WTC11 (cell line): Measurements from ENCODE around the gene TMBIM6.

Source experiments
- CREB1 ChIP-seq: sonication (generic); formaldehyde crosslinking; IDR thresholded peaks from 2 replicates; pipeline ENCODE4 v1.8.0; 2023; ENCODE audit warnings: mild to moderate bottlenecking, missing genetic modification reagents
- FOXK1 ChIP-seq: sonication (generic); formaldehyde crosslinking; IDR thresholded peaks from 2 replicates; pipeline ENCODE4 v1.8.0; 2022; ENCODE audit warnings: mild to moderate bottlenecking, moderate library complexity, missing genetic modification reagents
- MLX ChIP-seq: sonication (generic); formaldehyde crosslinking; IDR thresholded peaks from 2 replicates; pipeline ENCODE4 v1.8.1; 2023; ENCODE audit warnings: mild to moderate bottlenecking, missing genetic modification reagents, moderate library complexity
- ZNF671 ChIP-seq: fragments of 250-450 bp; sonication (Bioruptor Pico); IDR thresholded peaks from 2 replicates; pipeline ENCODE4 v1.8.0; 2021; ENCODE audit warnings: mild to moderate bottlenecking
- TF ChIP-seq, protein P1 (sequence below): fragments of 200-600 bp; IDR thresholded peaks from 2 replicates; pipeline ENCODE4 v1.8.0; 2022; ENCODE audit warnings: antibody characterized with exemption
- TF ChIP-seq, protein P2 (sequence below): sonication (generic); formaldehyde crosslinking; IDR thresholded peaks from 2 replicates; pipeline ENCODE4 v1.8.1; 2022; ENCODE audit warnings: missing genetic modification reagents, borderline replicate concordance
- TF ChIP-seq, protein P3 (sequence below): sonication (generic); formaldehyde crosslinking; IDR thresholded peaks from 2 replicates; pipeline ENCODE4 v1.8.0; 2022; ENCODE audit warnings: mild to moderate bottlenecking, missing genetic modification reagents

- TF ChIP-seq, protein P1, sequence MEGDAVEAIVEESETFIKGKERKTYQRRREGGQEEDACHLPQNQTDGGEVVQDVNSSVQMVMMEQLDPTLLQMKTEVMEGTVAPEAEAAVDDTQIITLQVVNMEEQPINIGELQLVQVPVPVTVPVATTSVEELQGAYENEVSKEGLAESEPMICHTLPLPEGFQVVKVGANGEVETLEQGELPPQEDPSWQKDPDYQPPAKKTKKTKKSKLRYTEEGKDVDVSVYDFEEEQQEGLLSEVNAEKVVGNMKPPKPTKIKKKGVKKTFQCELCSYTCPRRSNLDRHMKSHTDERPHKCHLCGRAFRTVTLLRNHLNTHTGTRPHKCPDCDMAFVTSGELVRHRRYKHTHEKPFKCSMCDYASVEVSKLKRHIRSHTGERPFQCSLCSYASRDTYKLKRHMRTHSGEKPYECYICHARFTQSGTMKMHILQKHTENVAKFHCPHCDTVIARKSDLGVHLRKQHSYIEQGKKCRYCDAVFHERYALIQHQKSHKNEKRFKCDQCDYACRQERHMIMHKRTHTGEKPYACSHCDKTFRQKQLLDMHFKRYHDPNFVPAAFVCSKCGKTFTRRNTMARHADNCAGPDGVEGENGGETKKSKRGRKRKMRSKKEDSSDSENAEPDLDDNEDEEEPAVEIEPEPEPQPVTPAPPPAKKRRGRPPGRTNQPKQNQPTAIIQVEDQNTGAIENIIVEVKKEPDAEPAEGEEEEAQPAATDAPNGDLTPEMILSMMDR = no peak
- TF ChIP-seq, protein P2, sequence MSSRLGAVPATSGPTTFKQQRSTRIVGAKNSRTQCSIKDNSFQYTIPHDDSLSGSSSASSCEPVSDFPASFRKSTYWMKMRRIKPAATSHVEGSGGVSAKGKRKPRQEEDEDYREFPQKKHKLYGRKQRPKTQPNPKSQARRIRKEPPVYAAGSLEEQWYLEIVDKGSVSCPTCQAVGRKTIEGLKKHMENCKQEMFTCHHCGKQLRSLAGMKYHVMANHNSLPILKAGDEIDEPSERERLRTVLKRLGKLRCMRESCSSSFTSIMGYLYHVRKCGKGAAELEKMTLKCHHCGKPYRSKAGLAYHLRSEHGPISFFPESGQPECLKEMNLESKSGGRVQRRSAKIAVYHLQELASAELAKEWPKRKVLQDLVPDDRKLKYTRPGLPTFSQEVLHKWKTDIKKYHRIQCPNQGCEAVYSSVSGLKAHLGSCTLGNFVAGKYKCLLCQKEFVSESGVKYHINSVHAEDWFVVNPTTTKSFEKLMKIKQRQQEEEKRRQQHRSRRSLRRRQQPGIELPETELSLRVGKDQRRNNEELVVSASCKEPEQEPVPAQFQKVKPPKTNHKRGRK (CRISPR knock-in tag) = no peak
- TF ChIP-seq, protein P3, sequence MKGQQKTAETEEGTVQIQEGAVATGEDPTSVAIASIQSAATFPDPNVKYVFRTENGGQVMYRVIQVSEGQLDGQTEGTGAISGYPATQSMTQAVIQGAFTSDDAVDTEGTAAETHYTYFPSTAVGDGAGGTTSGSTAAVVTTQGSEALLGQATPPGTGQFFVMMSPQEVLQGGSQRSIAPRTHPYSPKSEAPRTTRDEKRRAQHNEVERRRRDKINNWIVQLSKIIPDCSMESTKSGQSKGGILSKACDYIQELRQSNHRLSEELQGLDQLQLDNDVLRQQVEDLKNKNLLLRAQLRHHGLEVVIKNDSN (CRISPR knock-in tag) = no peak
- TF ChIP-seq MLX (CRISPR knock-in tag) (no peak), CREB1 (CRISPR knock-in tag) (no peak), ZNF671 (CRISPR knock-in tag) (no peak), FOXK1 (CRISPR knock-in tag) (no peak)
These were observed 63.5 kb downstream of the TMBIM6 start for GRCh38 chr12:49804821-49805220.
